NCI-H69 (cell line): ENCODE data around the gene DNAAF1.
A peak's percentile ranks its signal among the peaks of the same experiment; 100 is the strongest.
"Not testable (repeated sequence)": the region's sequence is repeated elsewhere in the genome, so short reads cannot be mapped to it uniquely, and the experiment has no call there.

ENCODE experiments used
- DNase-seq: peaks from one replicate; lab custom pipeline; 2025; lab: John Stamatoyannopoulos, UW

Gene DNAAF1

GRCh38 chr16:84144859-84145639 lies at the start of gene DNAAF1, which contains the start of gene HSDL1:
Gene DNAAF1, plus strand, starts transcription at chr16:84145308. Its CDS starts 133 bp downstream, at chr16:84145441.
Gene HSDL1, minus strand, starts transcription at chr16:84145177. Its CDS starts 13,856 bp downstream, at chr16:84131321.
- peak; percentile 88 for DNase-seq

- no peak for DNase-seq
These were observed 49.6 kb upstream of the DNAAF1 start for GRCh38 chr16:84095466-84095865.

GRCh38 chr16:84096447-84097005 lies 48.6 kb upstream of the DNAAF1 start:
- DNase-seq = peak; percentile 69

- DNase-seq = no peak
These were observed 46.2 kb upstream of the DNAAF1 start for GRCh38 chr16:84098939-84099338.

- DNase-seq = no peak
These were observed 41.4 kb upstream of the DNAAF1 start for GRCh38 chr16:84103678-84104077.

GRCh38 chr16:84104231-84104630 lies 40.9 kb upstream of the DNAAF1 start:
- DNase-seq = no peak

GRCh38 chr16:84105301-84105815 lies 39.8 kb upstream of the DNAAF1 start:
- DNase-seq = no peak

- no peak for DNase-seq
These were observed 39.0 kb upstream of the DNAAF1 start for GRCh38 chr16:84105948-84106740.

GRCh38 chr16:84107921-84108320 lies 37.2 kb upstream of the DNAAF1 start:
- DNase-seq = no peak

- no peak for DNase-seq
These were observed 35.3 kb upstream of the DNAAF1 start for GRCh38 chr16:84109598-84110335.

GRCh38 chr16:84110527-84110926 lies 34.6 kb upstream of the DNAAF1 start:
- DNase-seq = no peak

- no peak for DNase-seq
These were observed 33.6 kb upstream of the DNAAF1 start for GRCh38 chr16:84111525-84111924.

GRCh38 chr16:84111949-84112348 lies 33.2 kb upstream of the DNAAF1 start:
- DNase-seq = not testable (repeated sequence)

- peak; percentile 81 for DNase-seq
These were observed 29.0 kb upstream of the DNAAF1 start for GRCh38 chr16:84115919-84116719.

- peak; percentile 96 for DNase-seq
These were observed 28.2 kb upstream of the DNAAF1 start, which contains the start of gene MBTPS1 for GRCh38 chr16:84116720-84117493. Gene MBTPS1, minus strand, starts transcription at chr16:84116942. Its CDS starts 15,159 bp downstream, at chr16:84101783.

- peak; percentile 49 for DNase-seq
These were observed 27.6 kb upstream of the DNAAF1 start for GRCh38 chr16:84117494-84117843.

- DNase-seq = not testable (repeated sequence)
These were observed 26.8 kb upstream of the DNAAF1 start for GRCh38 chr16:84118315-84118714.

GRCh38 chr16:84119368-84119767 lies 25.7 kb upstream of the DNAAF1 start:
- peak; percentile 34 for DNase-seq

GRCh38 chr16:84120023-84120422 lies 25.1 kb upstream of the DNAAF1 start:
- DNase-seq = no peak

- DNase-seq = peak; percentile 1
These were observed 24.1 kb upstream of the DNAAF1 start for GRCh38 chr16:84121007-84121406.
